HepG2 (cell line): ENCODE data around the gene LRRC25. TPM values are rescaled to one million over a fixed set of nuclear protein-coding genes. Genes with fewer than 3 reads are reported as not detected.
A peak's percentile ranks its signal among the peaks of the same experiment; 100 is the strongest.

Experiments
- AGO2 ChIP-seq: fragments of 200-400 bp; formaldehyde crosslinking; optimal IDR thresholded peaks from 2 replicates; pipeline ENCODE3; 2017; ENCODE audit warnings: mild to moderate bottlenecking, low read depth, low read length, moderate library complexity
- ATF1 ChIP-seq: IDR thresholded peaks from 2 replicates; pipeline ENCODE4 v1.6.1; 2016; ENCODE audit warnings: mild to moderate bottlenecking, control low read depth
- CHD2 ChIP-seq: IDR thresholded peaks from 2 replicates; pipeline ENCODE4 v1.6.1; 2011; ENCODE audit warnings: low read depth, low read length, improper control_type of control experiment
- PAF1 ChIP-seq: IDR thresholded peaks from 2 replicates; pipeline ENCODE4 v1.6.1; 2016; ENCODE audit warnings: missing genetic modification reagents, missing compliant biosample characterization
- PATZ1 ChIP-seq: sonication (generic); formaldehyde crosslinking; IDR thresholded peaks from 2 replicates; pipeline ENCODE4 v1.4.0; 2020; ENCODE audit warnings: missing genetic modification reagents
- PRDM15 ChIP-seq: sonication (generic); formaldehyde crosslinking; IDR thresholded peaks from 2 replicates; pipeline ENCODE4 v1.4.0; 2020; ENCODE audit warnings: missing genetic modification reagents
- TAF15 ChIP-seq: fragments of 200-400 bp; formaldehyde crosslinking; IDR thresholded peaks from one replicate; pipeline ENCODE4 v1.6.1; 2018; ENCODE audit warnings: mild to moderate bottlenecking, low read depth, low read length; ENCODE audit not compliant: poor library complexity, severe bottlenecking
- TFE3 ChIP-seq: IDR thresholded peaks from 2 replicates; pipeline ENCODE4 v1.6.1; 2016
- ZNF101 ChIP-seq: sonication (generic); formaldehyde crosslinking; IDR thresholded peaks from 2 replicates; pipeline ENCODE4 v1.4.0; 2020; ENCODE audit warnings: mild to moderate bottlenecking, low read depth, missing genetic modification reagents, borderline replicate concordance
- ZNF609 ChIP-seq: sonication (generic); formaldehyde crosslinking; IDR thresholded peaks from 2 replicates; pipeline ENCODE4 v1.4.0; 2020; ENCODE audit warnings: mild to moderate bottlenecking, missing genetic modification reagents, borderline replicate concordance
- ZNF687 ChIP-seq: sonication (generic); formaldehyde crosslinking; IDR thresholded peaks from 2 replicates; pipeline ENCODE4 v1.5.1; 2020; ENCODE audit warnings: mild to moderate bottlenecking, missing genetic modification reagents, moderate library complexity
- ZSCAN20 ChIP-seq: sonication (generic); formaldehyde crosslinking; IDR thresholded peaks from 2 replicates; pipeline ENCODE4 v1.4.0; 2020; ENCODE audit warnings: missing genetic modification reagents, mild to moderate bottlenecking, borderline replicate concordance
- polyA plus RNA-seq, 8 experiments: library from polyadenylated mRNA; depleted of rRNA in 3 of 8; stranded (reverse) in 7 of 8; unstranded in 1 of 8; fragments of >200 nt; fragmentation: Illumina TruSeq in 4 of 8; extraction: Trizol in 4 of 8; gene quantifications; 2 replicates each; pipeline versions ENCODE4 v1.2.1 to v1.2.3, GENCODE V29; 2011 to 2016; ENCODE audit warnings: low read depth in 4 of 8, missing spikeins in 1 of 8, mixed read lengths in 1 of 8; ENCODE audit not compliant: insufficient read depth in 1 of 8
- total RNA-seq, 5 experiments: library from RNA; depleted of rRNA; stranded (reverse); fragments of >200 nt; fragmentation: Illumina TruSeq; extraction: Trizol; gene quantifications; 2 replicates each; pipeline ENCODE4 v1.2.3, GENCODE V29; 2016; ENCODE audit warnings: low read depth in 1 of 5

Gene LRRC25
- total and polyA plus RNA-seq, 2 of the 13 experiments (the other 11 are each of a cell fraction or from before 2014, with no cell fraction given): 0.13 to 0.53 TPM

GRCh38 chr19:18419195-18419698 lies 21.8 kb upstream of the LRRC25 start, which contains the start of gene SSBP4 (continued):
- no peak for TF ChIP-seq CHD2
- TF ChIP-seq ZNF609 (CRISPR knock-in tag): 0 out of 2 replicates have a peak, but pooled peaks have one; percentile 14
- TF ChIP-seq PATZ1 (CRISPR knock-in tag): peak; percentile 76
- 0 out of 2 replicates have a peak, but pooled peaks have one; percentile 19 for TF ChIP-seq ZNF687 (CRISPR knock-in tag)
- TF ChIP-seq ATF1: no peak
- no peak for TF ChIP-seq ZNF101 (CRISPR knock-in tag)
- TF ChIP-seq PRDM15 (CRISPR knock-in tag): peak; percentile 74
- TF ChIP-seq ZSCAN20: 0 out of 2 replicates have a peak, but pooled peaks have one; percentile 19
- TF ChIP-seq PAF1 (CRISPR knock-in tag): no peak
- no peak for TF ChIP-seq AGO2
- no peak for TF ChIP-seq TFE3 (CRISPR knock-in tag)
- peak; percentile 36 for TF ChIP-seq TAF15
